Left ventricle myocardium inferior (tissue), 1 donor: ENCODE results near the gene CNTROB. TPM values are rescaled to one million over a fixed set of nuclear protein-coding genes. Genes with fewer than 3 reads are reported as not detected.

Experiments
- DNase-seq: peaks from one replicate; pipeline ENCODE4 v3.0.0-alpha.2; 2020
- H3K27ac ChIP-seq: fragments of 200-600 bp; replicated peaks from 2 replicates; pipeline ENCODE4 v1.8.0; 2021
- H3K27me3 ChIP-seq: fragments of 200-600 bp; 2 replicates; pipeline ENCODE4 v1.8.0; 2021; ENCODE audit warnings: low read depth
- H3K36me3 ChIP-seq: fragments of 200-600 bp; 2 replicates; pipeline ENCODE4 v1.8.0; 2021
- H3K4me1 ChIP-seq: fragments of 200-600 bp; 2 replicates; pipeline ENCODE4 v1.8.0; 2021
- H3K4me3 ChIP-seq: fragments of 200-600 bp; 2 replicates; pipeline ENCODE4 v1.8.0; 2021; ENCODE audit warnings: mild to moderate bottlenecking, moderate library complexity
- H3K9me3 ChIP-seq: fragments of 200-600 bp; replicated peaks from 2 replicates; pipeline ENCODE4 v1.8.0; 2021
- intact Hi-C: fragments of 100-400 bp; cut with micrococcal nuclease; formaldehyde crosslinking; loops from one replicate; pipeline ENCODE4 v1.11.0; 2022
- total RNA-seq: library from RNA; stranded (reverse); fragmentation: NEBNext Ultra II Directional; extraction: Animal tissue kit (Norgen Biotek cat#: 25700); gene quantifications from one replicate; pipeline ENCODE4 v1.2.1, GENCODE V29; 2021
- TF ChIP-seq, protein P1 (sequence below): fragments of 200-600 bp; IDR thresholded peaks from 2 replicates; pipeline ENCODE4 v1.8.0; 2021; ENCODE audit warnings: antibody characterized with exemption, mild to moderate bottlenecking, borderline replicate concordance
- donor health status: DM: no; HTN: yes; CAD: no; lungs with severe emphysema.

CNTROB gene
- total RNA-seq, 1 donor from 2014 or later, result 8.7 TPM

DNA sequence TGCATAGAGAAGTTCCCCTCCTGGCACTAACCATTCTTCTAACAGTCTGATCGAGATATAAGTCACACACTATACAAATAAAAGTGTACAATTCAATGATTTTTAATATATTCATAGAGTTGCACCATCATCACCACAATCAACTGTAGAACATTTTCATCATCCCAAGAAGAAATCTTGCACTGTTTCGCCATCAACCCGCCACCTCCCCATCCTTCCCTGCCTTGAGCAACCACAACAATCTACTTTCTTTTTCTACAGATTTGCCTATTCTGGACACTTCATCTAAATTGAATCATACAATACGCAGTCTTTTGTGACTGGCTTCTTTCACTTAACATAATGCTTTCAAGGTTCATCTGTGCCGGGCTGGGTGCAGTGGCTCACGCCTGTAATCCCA, 37.4 kb downstream of the CNTROB start:
- DNase-seq, result no peak

DNA sequence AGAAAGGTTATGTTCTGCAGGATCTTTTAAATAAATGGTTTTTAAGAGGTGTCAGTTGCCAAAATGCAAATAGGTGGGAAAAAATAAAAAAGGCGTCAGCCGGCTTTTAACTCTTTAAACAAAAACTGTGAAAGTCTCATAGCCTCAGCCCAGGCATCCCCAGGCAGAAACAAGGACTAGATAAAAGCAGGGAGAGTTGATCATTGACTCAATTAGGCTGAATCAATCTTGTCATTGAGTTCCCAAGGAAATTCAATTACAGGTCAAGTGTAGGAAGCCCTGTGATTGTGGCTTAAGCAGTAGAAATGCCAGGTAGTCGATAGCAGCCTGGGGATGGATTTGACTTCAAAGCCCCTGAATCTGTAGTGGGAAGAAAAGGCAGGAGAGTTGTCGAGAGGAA, 39.6 kb downstream of the CNTROB start:
- TF ChIP-seq, protein P1, sequence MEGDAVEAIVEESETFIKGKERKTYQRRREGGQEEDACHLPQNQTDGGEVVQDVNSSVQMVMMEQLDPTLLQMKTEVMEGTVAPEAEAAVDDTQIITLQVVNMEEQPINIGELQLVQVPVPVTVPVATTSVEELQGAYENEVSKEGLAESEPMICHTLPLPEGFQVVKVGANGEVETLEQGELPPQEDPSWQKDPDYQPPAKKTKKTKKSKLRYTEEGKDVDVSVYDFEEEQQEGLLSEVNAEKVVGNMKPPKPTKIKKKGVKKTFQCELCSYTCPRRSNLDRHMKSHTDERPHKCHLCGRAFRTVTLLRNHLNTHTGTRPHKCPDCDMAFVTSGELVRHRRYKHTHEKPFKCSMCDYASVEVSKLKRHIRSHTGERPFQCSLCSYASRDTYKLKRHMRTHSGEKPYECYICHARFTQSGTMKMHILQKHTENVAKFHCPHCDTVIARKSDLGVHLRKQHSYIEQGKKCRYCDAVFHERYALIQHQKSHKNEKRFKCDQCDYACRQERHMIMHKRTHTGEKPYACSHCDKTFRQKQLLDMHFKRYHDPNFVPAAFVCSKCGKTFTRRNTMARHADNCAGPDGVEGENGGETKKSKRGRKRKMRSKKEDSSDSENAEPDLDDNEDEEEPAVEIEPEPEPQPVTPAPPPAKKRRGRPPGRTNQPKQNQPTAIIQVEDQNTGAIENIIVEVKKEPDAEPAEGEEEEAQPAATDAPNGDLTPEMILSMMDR, result no peak
- Histone ChIP-seq H3K36me3 (no peaks in the 10 kb centered on the region), H3K27me3 (peaks cover 30% of the 10 kb centered on the region), H3K4me3 (no peak overlapping the region), H3K4me1 (no peaks in the 10 kb centered on the region), H3K27ac (no peak overlapping the region), H3K9me3 (peaks cover 22% of the 10 kb centered on the region)
- intact Hi-C loops, result no loop called here
- no peak for DNase-seq

More for the DNA sequence above, 37.4 kb downstream of the CNTROB start:
- TF ChIP-seq, protein P1, result no peak
- Histone ChIP-seq H3K36me3 (no peaks in the 10 kb centered on the region), H3K4me1 (no peaks in the 10 kb centered on the region), H3K9me3 (peaks cover 6% of the 10 kb centered on the region), H3K27ac (no peak overlapping the region), H3K27me3 (peaks cover 24% of the 10 kb centered on the region), H3K4me3 (no peak overlapping the region)
- intact Hi-C loops, result no loop called here

DNA sequence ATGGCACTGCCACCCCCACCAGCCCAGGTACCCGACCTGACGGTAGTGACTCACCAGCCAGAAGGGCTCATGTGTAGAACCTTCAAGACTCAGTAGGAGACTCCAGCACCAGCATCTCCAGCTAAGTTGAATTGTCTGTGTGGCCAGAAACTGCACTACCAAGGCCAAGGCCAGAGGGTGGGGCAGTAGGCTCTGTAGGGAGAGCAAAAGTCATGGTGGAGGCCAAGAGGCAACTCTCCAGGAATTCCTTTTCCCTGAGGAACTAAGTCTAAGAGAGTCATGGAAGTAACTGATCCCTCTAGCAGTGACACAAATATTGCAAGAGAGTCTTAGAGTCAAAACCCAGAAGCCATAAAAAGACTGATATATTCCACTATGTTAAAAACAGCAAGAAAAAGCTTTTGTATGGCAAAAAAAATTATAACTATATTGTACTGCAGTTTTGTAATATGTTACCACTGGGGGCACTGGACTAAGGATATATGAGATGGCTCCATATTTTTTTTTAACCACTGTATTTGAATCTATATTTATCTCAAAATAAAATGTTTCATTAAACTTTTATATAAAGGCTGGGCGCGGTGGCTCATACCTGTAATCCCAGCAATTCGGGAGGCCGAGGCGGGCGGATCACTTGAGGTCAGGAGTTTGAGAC, 40.3 kb downstream of the CNTROB start:
- peaks cover 30% of the 10 kb centered on the region for H3K27me3 ChIP-seq
- H3K4me3 ChIP-seq, result no peak overlapping the region
- intact Hi-C loops, result no loop called here
- DNase-seq, result no peak
- peaks cover 22% of the 10 kb centered on the region for H3K9me3 ChIP-seq
- TF ChIP-seq, protein P1, result peak; percentile 14
- H3K27ac ChIP-seq, result no peak overlapping the region
- no peaks in the 10 kb centered on the region for H3K36me3 ChIP-seq
- H3K4me1 ChIP-seq, result no peaks in the 10 kb centered on the region

DNA sequence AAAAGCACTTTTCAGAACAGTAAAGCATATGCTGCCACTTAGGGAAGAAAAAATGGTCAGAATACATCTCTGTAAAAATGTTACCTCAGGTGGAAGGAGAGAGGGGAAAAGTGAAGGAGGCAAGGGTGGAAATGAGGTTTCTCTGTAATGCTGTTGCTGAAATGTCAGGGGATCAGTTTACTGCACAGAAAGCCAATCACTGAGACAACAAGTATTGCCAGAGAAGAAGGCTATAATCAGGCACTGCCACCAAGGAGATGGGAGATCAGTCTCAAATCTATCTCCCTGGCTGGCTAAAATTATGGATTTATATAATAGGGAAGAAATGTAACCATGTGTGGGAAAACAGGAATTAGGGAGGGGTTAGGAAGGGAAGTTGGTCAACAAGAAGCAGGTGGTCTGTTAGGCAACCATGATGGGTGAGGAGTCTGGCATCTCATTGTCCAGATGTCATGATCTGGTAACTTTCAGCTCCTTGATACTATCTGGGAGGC, 42.7 kb downstream of the CNTROB start:
- Histone ChIP-seq H3K27me3 (peaks cover 36% of the 10 kb centered on the region), H3K4me1 (no peaks in the 10 kb centered on the region), H3K4me3 (no peak overlapping the region), H3K36me3 (no peaks in the 10 kb centered on the region), H3K27ac (no peak overlapping the region), H3K9me3 (peaks cover 22% of the 10 kb centered on the region)
- TF ChIP-seq, protein P1, result no peak
- DNase-seq, result no peak
- intact Hi-C loops, result no loop called here

- Histone ChIP-seq H3K9me3 (peaks cover 22% of the 10 kb centered on the region), H3K27me3 (peaks cover 37% of the 10 kb centered on the region), H3K27ac (no peak overlapping the region), H3K36me3 (no peaks in the 10 kb centered on the region), H3K4me3 (no peak overlapping the region), H3K4me1 (no peaks in the 10 kb centered on the region)
- DNase-seq, result no peak
- TF ChIP-seq, protein P1, result no peak
- intact Hi-C loops, result no loop called here
Observed at GRCh38 chr17:7977039-7977438, 45.0 kb downstream of the CNTROB start.
